GM12865 (cell line): ENCODE results near the gene OARD1.

Source experiments
- DNase-seq: peaks from one replicate; pipeline ENCODE4 v3.0.0; 2010; ENCODE audit warnings: low read depth
- H3K4me3 ChIP-seq: 2 replicates; pipeline ENCODE4 v1.5.1; 2011; ENCODE audit warnings: mild to moderate bottlenecking, low read depth, low read length, control low read depth
- TF ChIP-seq, protein P1 (sequence below): IDR thresholded peaks from 2 replicates; pipeline ENCODE4 v1.5.1; 2011; ENCODE audit warnings: low read length, control low read depth, low read depth, inconsistent platforms; ENCODE audit not compliant: insufficient read depth; ENCODE audit errors: missing control alignments

Gene OARD1

DNA sequence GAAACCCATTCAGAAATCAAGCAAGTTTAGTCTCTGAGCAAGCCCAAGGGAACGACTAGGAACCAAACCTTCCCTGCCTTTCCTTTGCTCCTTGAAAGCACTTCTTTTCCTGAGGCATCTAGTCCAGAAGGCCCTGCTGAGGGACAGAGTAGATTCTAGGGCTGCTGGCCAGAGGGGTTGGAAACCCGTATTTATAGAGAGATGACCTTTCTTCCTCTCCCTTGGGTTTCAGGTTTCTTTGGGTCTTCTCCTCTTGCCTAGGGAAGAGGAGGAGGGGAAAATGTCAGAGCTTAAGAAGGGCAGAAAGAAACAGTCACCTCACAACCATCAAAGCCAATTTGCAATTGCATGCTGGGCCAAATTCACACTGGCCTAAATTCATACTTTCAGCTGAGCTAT is 13.4 kb downstream of the OARD1 start:
- no peak overlapping the region for H3K4me3 ChIP-seq
- TF ChIP-seq, protein P1, sequence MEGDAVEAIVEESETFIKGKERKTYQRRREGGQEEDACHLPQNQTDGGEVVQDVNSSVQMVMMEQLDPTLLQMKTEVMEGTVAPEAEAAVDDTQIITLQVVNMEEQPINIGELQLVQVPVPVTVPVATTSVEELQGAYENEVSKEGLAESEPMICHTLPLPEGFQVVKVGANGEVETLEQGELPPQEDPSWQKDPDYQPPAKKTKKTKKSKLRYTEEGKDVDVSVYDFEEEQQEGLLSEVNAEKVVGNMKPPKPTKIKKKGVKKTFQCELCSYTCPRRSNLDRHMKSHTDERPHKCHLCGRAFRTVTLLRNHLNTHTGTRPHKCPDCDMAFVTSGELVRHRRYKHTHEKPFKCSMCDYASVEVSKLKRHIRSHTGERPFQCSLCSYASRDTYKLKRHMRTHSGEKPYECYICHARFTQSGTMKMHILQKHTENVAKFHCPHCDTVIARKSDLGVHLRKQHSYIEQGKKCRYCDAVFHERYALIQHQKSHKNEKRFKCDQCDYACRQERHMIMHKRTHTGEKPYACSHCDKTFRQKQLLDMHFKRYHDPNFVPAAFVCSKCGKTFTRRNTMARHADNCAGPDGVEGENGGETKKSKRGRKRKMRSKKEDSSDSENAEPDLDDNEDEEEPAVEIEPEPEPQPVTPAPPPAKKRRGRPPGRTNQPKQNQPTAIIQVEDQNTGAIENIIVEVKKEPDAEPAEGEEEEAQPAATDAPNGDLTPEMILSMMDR = no peak
- DNase-seq = no peak

DNA sequence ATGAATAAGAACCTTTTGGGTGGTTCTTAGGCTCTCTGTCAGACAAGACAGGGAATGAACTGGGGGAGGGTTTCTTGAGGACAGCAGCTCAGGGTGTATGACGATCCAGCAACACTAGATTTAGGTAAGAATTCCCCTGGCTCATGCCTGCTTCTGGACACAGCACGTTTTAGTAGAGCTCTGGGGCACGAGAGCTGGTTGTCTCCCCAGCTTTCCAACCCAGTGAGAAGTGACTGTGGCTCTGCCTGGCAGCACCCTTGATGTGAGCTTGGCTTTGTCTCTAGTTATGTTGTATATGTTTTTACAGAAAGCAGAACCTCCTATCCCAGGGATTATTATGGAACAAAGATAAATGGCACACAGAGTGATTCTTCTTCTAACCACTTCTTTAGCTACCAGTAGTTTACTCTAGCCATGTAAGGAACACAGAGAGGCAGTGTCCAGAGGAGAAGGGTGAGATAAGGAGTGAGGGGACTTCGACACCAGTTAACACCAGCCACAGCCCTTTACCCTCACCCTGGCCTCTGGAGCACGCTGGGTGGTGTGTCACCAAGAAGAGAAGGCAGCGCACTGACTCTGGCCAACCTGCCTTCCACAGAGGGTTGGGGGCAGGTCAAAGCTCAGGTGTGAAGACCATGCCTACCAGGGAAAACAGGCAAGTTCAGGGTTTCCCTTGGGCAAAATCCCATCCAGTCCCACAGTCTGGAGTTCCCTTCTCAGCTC is 15.2 kb downstream of the OARD1 start:
- TF ChIP-seq, protein P1 = no peak
- DNase-seq = no peak
- H3K4me3 ChIP-seq = no peak overlapping the region

DNA sequence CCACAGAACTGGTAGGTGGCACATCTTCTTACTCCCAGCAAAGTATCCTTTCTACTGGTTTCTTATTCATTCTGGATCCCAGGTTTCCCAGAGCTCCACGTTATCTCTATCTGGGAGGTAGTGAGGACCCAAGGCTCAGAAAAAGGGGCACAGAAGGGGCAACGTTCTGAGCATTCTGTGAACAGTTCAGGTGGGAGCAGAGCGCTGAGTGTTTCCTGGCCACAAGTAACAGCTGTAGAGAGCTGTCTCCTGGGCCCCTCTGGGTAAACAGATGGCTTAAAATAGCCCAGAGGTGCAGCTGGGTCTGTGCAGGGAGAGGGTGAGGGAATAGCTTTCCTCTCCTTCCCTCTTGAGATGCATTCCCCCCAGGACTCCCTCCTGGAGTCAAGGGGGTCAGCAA is 17.0 kb downstream of the OARD1 start:
- H3K4me3 ChIP-seq = no peak overlapping the region
- DNase-seq = no peak
- TF ChIP-seq, protein P1 = no peak

DNA sequence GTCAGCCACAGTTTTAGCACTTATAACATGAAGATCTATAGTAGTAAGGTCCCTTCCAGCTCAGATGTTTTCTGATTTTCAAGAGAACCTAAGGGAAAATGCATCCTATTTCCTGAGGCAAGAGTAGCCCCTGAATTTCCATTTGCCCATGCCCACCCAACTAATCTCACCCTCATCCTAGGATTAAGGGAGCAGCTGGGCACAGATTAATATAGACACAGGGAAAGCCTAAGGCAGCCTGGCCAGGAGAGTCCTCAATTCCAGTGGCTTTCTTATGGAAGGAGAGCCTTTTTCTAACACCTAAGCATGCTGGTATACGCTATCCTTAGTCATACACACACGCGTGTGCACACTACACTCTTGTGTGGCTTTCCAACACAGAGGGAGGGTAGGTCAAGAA is 17.6 kb downstream of the OARD1 start:
- TF ChIP-seq, protein P1 = no peak
- H3K4me3 ChIP-seq = no peak overlapping the region
- DNase-seq = no peak

DNA sequence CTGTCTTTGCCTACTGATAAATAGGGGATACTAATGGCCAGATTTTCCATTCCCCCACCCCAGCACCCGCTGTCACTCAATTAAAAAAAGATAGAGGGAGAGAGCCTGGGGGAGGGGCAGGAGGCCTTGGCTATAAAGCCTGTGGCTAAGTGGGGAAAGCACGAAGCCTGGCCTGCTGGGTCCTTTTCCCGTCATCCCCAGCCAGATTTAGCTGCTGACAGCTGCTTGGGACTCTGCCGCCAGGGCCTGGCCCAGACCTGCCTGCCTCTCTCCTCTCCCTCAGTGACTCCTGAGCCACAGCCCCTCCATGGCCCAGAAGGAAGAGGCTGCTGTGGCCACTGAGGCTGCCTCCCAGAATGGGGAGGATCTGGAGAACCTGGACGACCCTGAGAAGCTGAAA is 19.1 kb downstream of the OARD1 start, which contains the start of gene APOBEC2:
APOBEC2 (plus strand) TSS at position 162 of the 400 bp plus-strand sequence; CDS start at position 308, 146 bp downstream.
- no peak for DNase-seq
- H3K4me3 ChIP-seq = no peak within 1 kb of the TSS
- TF ChIP-seq, protein P1 = no peak

DNA sequence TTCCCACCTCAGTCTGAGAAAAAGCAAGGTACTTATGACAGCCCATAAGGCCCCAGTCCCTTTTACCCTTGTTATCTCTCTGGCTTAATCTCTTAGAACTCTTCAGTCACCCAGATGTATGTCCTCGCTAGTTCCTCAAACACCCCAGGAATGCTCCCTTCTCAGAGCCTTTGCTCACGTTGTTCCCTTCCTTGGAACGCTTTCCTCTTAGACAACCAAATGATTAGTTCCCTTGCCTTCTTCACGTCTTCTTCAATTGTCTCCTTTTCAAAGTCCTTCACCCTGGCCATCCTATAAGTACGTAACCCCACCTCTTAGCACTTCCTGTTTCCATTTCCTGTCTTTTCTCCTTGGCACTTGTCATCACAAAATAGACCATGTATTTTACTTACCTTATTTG is 20.3 kb downstream of the OARD1 start:
- no peak overlapping the region for H3K4me3 ChIP-seq
- TF ChIP-seq, protein P1 = no peak
- DNase-seq = no peak

DNA sequence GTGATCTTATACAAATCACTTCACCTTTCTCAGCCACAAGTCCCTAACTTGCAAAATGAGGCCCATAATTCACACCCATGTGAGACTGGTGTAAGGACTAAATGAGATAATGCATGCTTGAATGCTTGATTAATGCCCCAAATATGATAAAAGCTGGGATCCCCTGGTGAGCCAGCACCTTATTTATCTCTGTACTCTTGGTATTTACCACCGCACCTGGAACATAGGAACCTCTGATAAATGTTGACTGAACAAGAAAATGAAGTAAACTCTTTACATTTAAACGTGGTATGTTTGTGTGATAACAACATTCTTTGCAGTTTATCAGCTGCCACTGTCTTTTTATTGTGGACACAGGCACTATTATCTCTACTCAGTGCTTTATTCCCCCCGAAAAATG is 21.6 kb downstream of the OARD1 start:
- TF ChIP-seq, protein P1 = no peak

More for the DNA sequence above, 21.6 kb downstream of the OARD1 start:
- DNase-seq = no peak
- H3K4me3 ChIP-seq = no peak overlapping the region
